Measurements from ENCODE around the gene TNFAIP1. TPM values are rescaled to one million over a fixed set of nuclear protein-coding genes. Genes with fewer than 3 reads are reported as not detected.

The TNFAIP1 gene
- total and polyA plus RNA-seq, 2 of the 4 experiments (the other 2 are of a cell fraction), result 49.1 to 62.9 TPM

DNA sequence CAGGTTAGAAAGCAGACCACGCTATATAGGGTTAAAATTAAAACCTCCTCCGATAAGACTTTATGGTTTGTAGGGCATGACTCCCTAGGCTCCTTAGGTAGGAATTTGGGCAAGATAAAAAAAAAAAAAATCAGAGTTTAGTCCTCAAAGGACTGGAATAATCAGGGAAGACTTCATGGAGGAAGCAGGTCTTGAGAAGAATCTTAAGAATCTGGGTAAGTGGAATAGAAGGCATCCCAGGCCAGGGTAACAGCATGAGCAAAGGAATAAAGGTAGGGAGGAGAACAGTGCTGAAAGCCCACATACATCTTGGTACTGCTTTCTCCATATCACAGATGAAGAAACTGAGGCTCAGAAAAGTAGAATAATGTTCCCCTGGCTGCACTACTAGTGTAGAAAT is 55.0 kb downstream of the TNFAIP1 start:
- CTCF ChIA-PET, result no interaction called here
- in situ Hi-C loops (cut with MboI; ENCODE audit: low sequenced_read_pairs), result no loop called here
- no peak overlapping the region for H3K9ac ChIP-seq (ENCODE audit: low read depth, low read length)

More for the DNA sequence above, 55.0 kb downstream of the TNFAIP1 start:
- Histone ChIP-seq H2AK5ac (ENCODE audit: low read depth, low read length) (no peak overlapping the region), H3K9me3 (ENCODE audit: control insufficient read depth, insufficient read depth, low read length) (no peaks in the 10 kb centered on the region), H3K56ac (ENCODE audit: extremely low read depth, insufficient read depth, low read length) (no peak overlapping the region), H4K8ac (ENCODE audit: low read depth in 2 of 2, low read length in 2 of 2) (no peak overlapping the region), H2BK15ac (ENCODE audit: low read depth, low read length) (no peak overlapping the region), H4K91ac (ENCODE audit: insufficient read depth, low read depth, low read length) (no peak overlapping the region), H3K23ac (ENCODE audit: low read depth, low read length) (no peak overlapping the region), H2AK9ac (replicated peaks; ENCODE audit: low read depth, low read length, poor library complexity) (no peak overlapping the region), H3K27ac (ENCODE audit: insufficient read depth, low read length) (no peak overlapping the region), H3K4me3 (ENCODE audit: insufficient read depth, low read depth, low read length) (no peak overlapping the region), H2BK20ac (ENCODE audit: low read depth, low read length) (no peak overlapping the region), H3K9me1 (ENCODE audit: insufficient read depth, low read length) (peaks cover 7% of the 10 kb centered on the region; the same call in 1 of the 2 replicates), H4K20me1 (ENCODE audit: insufficient read depth, low read length) (no peaks in the 10 kb centered on the region), H3K36me3 (ENCODE audit: control insufficient read depth, insufficient read depth, low read length) (peaks cover 26% of the 10 kb centered on the region), H3K4me2 (ENCODE audit: low read depth, low read length) (no peak overlapping the region), H3K4ac (ENCODE audit: low read depth, low read length) (no peak overlapping the region), H2BK5ac (ENCODE audit: low read depth, low read length, poor library complexity, severe bottlenecking) (no peak overlapping the region), H3K79me1 (ENCODE audit: low read depth in 1 of 2, low read length in 2 of 2) (no peaks in the 10 kb centered on the region), H2AFZ (replicated peaks; ENCODE audit: low read length, poor library complexity) (no peak overlapping the region), H4K5ac (ENCODE audit: low read depth, low read length) (no peak overlapping the region), H3K18ac (ENCODE audit: low read depth, low read length) (no peak overlapping the region), H3K4me1 (ENCODE audit: control insufficient read depth, insufficient read depth, low read length) (peaks cover 11% of the 10 kb centered on the region), H3K14ac (replicated peaks; ENCODE audit: low read depth, low read length) (no peak overlapping the region), H3K27me3 (ENCODE audit: control insufficient read depth, insufficient read depth, low read length) (no peaks in the 10 kb centered on the region), H2BK120ac (ENCODE audit: low read depth, low read length) (no peak overlapping the region)
- POLR2A ChIA-PET (ENCODE audit: unreplicated experiment), result no interaction called here
- BruUV-seq (replicated peaks), result no TSS peak
- no peak for DNase-seq
- ATAC-seq (ENCODE audit: low read depth), result no peak
- WGBS, 2 experiments (ENCODE audit: extremely low coverage in 2 of 2, insufficient read length in 1 of 2), result no CpG with 5 or more reads among the region's 2 CpGs
- dilution Hi-C loops (cut with HindIII; ENCODE audit: low sequenced_read_pairs, unreplicated experiment), result no loop called here
- no peak for TF ChIP-seq ELK1 (IDR thresholded peaks at IDR 0.05; ENCODE audit: borderline replicate concordance, low read depth, low read length)
- TF ChIP-seq SMC3 (IDR thresholded peaks at IDR 0.05; ENCODE audit: low read depth, low read length), result no peak
- TF ChIP-seq MXI1 (IDR thresholded peaks at IDR 0.05; ENCODE audit: borderline replicate concordance, low read depth, low read length), result no peak
- no peak for TF ChIP-seq CHD1 (IDR thresholded peaks at IDR 0.05; ENCODE audit: low read depth, low read length)
- no peak for TF ChIP-seq POLR2A (IDR thresholded peaks at IDR 0.05; ENCODE audit: low read depth, low read length)
- no peak for TF ChIP-seq RFX5 (IDR thresholded peaks at IDR 0.05; ENCODE audit: low read depth, low read length)
- no peak for TF ChIP-seq BHLHE40 (IDR thresholded peaks at IDR 0.05; ENCODE audit: low read depth, low read length)
- no peak for TF ChIP-seq RAD21 (IDR thresholded peaks at IDR 0.05; ENCODE audit: low read length)
- intact Hi-C loops (cut with micrococcal nuclease), result no loop called here

All from IMR-90 (cell line).